IPS-18a (cell line): ENCODE data around the gene TNS4.

Experiments used
- H3K27ac ChIP-seq: one replicate; pipeline ENCODE4 v1.5.1; 2013; ENCODE audit warnings: low read length
- H3K27me3 ChIP-seq: one replicate; pipeline ENCODE4 v1.6.1; 2013; ENCODE audit warnings: mild to moderate bottlenecking, low read length; ENCODE audit not compliant: control insufficient read depth, insufficient read depth
- H3K36me3 ChIP-seq: one replicate; pipeline ENCODE4 v1.6.1; 2013; ENCODE audit warnings: low read depth, low read length; ENCODE audit not compliant: control insufficient read depth
- H3K4me1 ChIP-seq: one replicate; pipeline ENCODE4 v1.6.1; 2013; ENCODE audit warnings: low read depth, low read length; ENCODE audit not compliant: control insufficient read depth
- H3K4me3 ChIP-seq: one replicate; pipeline ENCODE4 v1.5.1; 2013; ENCODE audit warnings: low read length
- H3K9ac ChIP-seq: one replicate; pipeline ENCODE4 v1.6.1; 2013; ENCODE audit warnings: mild to moderate bottlenecking, low read length, moderate library complexity
- H3K9me3 ChIP-seq: one replicate; pipeline ENCODE4 v1.6.1; 2013; ENCODE audit warnings: low read depth, low read length; ENCODE audit not compliant: control insufficient read depth

The TNS4 gene

GRCh38 chr17:40520991-40521453 is 19.6 kb upstream of the TNS4 start:
- no peak overlapping the region for H3K9ac ChIP-seq
- H3K9me3 ChIP-seq = no peaks in the 10 kb centered on the region
- no peak overlapping the region for H3K4me3 ChIP-seq
- H3K27ac ChIP-seq = no peak overlapping the region
- no peaks in the 10 kb centered on the region for H3K36me3 ChIP-seq
- no peaks in the 10 kb centered on the region for H3K27me3 ChIP-seq
- no peaks in the 10 kb centered on the region for H3K4me1 ChIP-seq

GRCh38 chr17:40519089-40519775 is 17.8 kb upstream of the TNS4 start:
- Histone ChIP-seq H3K36me3 (no peaks in the 10 kb centered on the region), H3K4me3 (no peak overlapping the region), H3K27me3 (no peaks in the 10 kb centered on the region), H3K9me3 (no peaks in the 10 kb centered on the region), H3K9ac (no peak overlapping the region), H3K4me1 (no peaks in the 10 kb centered on the region), H3K27ac (no peak overlapping the region)

- H3K36me3 ChIP-seq = no peaks in the 10 kb centered on the region
- no peaks in the 10 kb centered on the region for H3K27me3 ChIP-seq
- no peak overlapping the region for H3K27ac ChIP-seq
- H3K9me3 ChIP-seq = no peaks in the 10 kb centered on the region
- H3K4me3 ChIP-seq = no peak overlapping the region
- H3K9ac ChIP-seq = no peak overlapping the region
- H3K4me1 ChIP-seq = no peaks in the 10 kb centered on the region
Measured at GRCh38 chr17:40518401-40519088, 17.1 kb upstream of the TNS4 start.

GRCh38 chr17:40517981-40518380 is 16.6 kb upstream of the TNS4 start:
- no peak overlapping the region for H3K27ac ChIP-seq
- no peaks in the 10 kb centered on the region for H3K36me3 ChIP-seq
- no peaks in the 10 kb centered on the region for H3K9me3 ChIP-seq
- H3K4me1 ChIP-seq = no peaks in the 10 kb centered on the region
- no peaks in the 10 kb centered on the region for H3K27me3 ChIP-seq
- no peak overlapping the region for H3K4me3 ChIP-seq
- H3K9ac ChIP-seq = no peak overlapping the region

- Histone ChIP-seq H3K27ac (no peak overlapping the region), H3K27me3 (no peaks in the 10 kb centered on the region), H3K36me3 (no peaks in the 10 kb centered on the region), H3K9ac (no peak overlapping the region), H3K9me3 (no peaks in the 10 kb centered on the region), H3K4me3 (no peak overlapping the region), H3K4me1 (no peaks in the 10 kb centered on the region)
Measured at GRCh38 chr17:40517286-40517662, 15.9 kb upstream of the TNS4 start.

GRCh38 chr17:40516581-40517285 is 15.3 kb upstream of the TNS4 start:
- no peak overlapping the region for H3K9ac ChIP-seq
- no peak overlapping the region for H3K27ac ChIP-seq
- no peaks in the 10 kb centered on the region for H3K4me1 ChIP-seq
- no peak overlapping the region for H3K4me3 ChIP-seq
- no peaks in the 10 kb centered on the region for H3K36me3 ChIP-seq
- H3K27me3 ChIP-seq = no peaks in the 10 kb centered on the region
- no peaks in the 10 kb centered on the region for H3K9me3 ChIP-seq

- no peaks in the 10 kb centered on the region for H3K4me1 ChIP-seq
- H3K27me3 ChIP-seq = no peaks in the 10 kb centered on the region
- H3K9ac ChIP-seq = no peak overlapping the region
- no peaks in the 10 kb centered on the region for H3K36me3 ChIP-seq
- no peak overlapping the region for H3K4me3 ChIP-seq
- H3K27ac ChIP-seq = no peak overlapping the region
- H3K9me3 ChIP-seq = no peaks in the 10 kb centered on the region
Measured at GRCh38 chr17:40515491-40516041, 14.1 kb upstream of the TNS4 start.

GRCh38 chr17:40515011-40515410 is 13.6 kb upstream of the TNS4 start:
- Histone ChIP-seq H3K9ac (no peak overlapping the region), H3K27ac (no peak overlapping the region), H3K36me3 (no peaks in the 10 kb centered on the region), H3K4me3 (no peak overlapping the region), H3K27me3 (no peaks in the 10 kb centered on the region), H3K4me1 (peaks cover 3% of the 10 kb centered on the region), H3K9me3 (no peaks in the 10 kb centered on the region)

GRCh38 chr17:40514013-40514875 is 12.8 kb upstream of the TNS4 start:
- Histone ChIP-seq H3K27me3 (no peaks in the 10 kb centered on the region), H3K4me3 (no peak overlapping the region), H3K9me3 (no peaks in the 10 kb centered on the region), H3K27ac (no peak overlapping the region), H3K4me1 (peaks cover 5% of the 10 kb centered on the region), H3K9ac (no peak overlapping the region), H3K36me3 (no peaks in the 10 kb centered on the region)

GRCh38 chr17:40511667-40512220 is 10.3 kb upstream of the TNS4 start:
- Histone ChIP-seq H3K36me3 (no peaks in the 10 kb centered on the region), H3K4me3 (no peak overlapping the region), H3K27me3 (no peaks in the 10 kb centered on the region), H3K9ac (no peak overlapping the region), H3K9me3 (no peaks in the 10 kb centered on the region), H3K27ac (no peak overlapping the region), H3K4me1 (peaks cover 5% of the 10 kb centered on the region)

- no peaks in the 10 kb centered on the region for H3K36me3 ChIP-seq
- no peaks in the 10 kb centered on the region for H3K27me3 ChIP-seq
- H3K9me3 ChIP-seq = no peaks in the 10 kb centered on the region
- no peak overlapping the region for H3K4me3 ChIP-seq
- no peak overlapping the region for H3K9ac ChIP-seq
- no peak overlapping the region for H3K27ac ChIP-seq
- H3K4me1 ChIP-seq = peaks cover 5% of the 10 kb centered on the region
Measured at GRCh38 chr17:40511136-40511535, 9.7 kb upstream of the TNS4 start.
